GM18517 (cell line): ENCODE data around the gene NR6A1.
"Not testable (repeated sequence)": the region's sequence is repeated elsewhere in the genome, so short reads cannot be mapped to it uniquely, and the experiment has no call there.

Experiments used
- ATAC-seq: cut with Tn5 transposase; IDR thresholded peaks from one replicate; pipeline ENCODE4 v1.9.1; 2021; ENCODE audit warnings: mild to moderate bottlenecking, moderate library complexity; ENCODE audit not compliant: unreplicated experiment

Gene NR6A1

DNA sequence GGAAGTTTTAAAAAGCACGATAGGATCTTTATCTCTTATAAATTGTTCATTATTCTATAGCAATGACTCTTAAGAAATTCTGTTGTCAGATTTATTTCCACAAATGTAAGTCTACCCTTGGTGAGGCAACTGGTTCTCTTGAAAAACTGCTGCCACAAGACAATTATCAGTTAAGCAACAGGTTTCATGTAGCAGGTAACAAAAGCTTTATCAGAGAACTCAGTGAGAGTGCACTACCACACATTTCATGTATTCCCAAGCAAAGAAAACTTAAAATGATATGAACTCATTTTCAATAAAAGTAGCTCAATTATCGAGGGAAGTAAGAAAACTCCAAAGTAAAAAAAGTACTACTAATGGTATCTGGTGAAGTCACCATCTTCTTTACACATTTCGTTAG is 9.4 kb downstream of the NR6A1 start:
- no peak for ATAC-seq

GRCh38 chr9:124761196-124761595 is 9.9 kb downstream of the NR6A1 start:
- no peak for ATAC-seq

- ATAC-seq: no peak
Measured at GRCh38 chr9:124760719-124761118, 10.4 kb downstream of the NR6A1 start.

DNA sequence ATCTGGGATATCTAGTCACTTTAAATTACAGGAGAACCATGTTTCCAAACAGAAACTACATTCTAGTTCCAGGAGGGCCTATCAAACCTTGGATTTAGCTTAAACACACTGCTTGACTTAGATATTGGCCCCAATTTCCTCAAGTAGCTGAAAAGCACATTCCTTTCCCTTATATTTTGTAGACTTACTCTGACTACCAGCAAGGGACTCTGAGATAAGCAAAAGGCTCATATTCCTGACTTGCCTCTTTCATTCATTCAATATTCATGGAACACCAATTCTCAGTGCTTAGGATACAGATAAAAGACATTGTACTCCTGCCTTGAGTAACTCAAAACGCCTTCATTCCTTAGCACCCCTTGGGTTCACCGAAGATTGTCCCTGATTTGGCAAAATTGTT is 11.8 kb downstream of the NR6A1 start:
- ATAC-seq: no peak

- ATAC-seq: no peak
Measured at GRCh38 chr9:124758691-124759090, 12.4 kb downstream of the NR6A1 start.

GRCh38 chr9:124758061-124758460 is 13.1 kb downstream of the NR6A1 start:
- ATAC-seq: no peak

DNA sequence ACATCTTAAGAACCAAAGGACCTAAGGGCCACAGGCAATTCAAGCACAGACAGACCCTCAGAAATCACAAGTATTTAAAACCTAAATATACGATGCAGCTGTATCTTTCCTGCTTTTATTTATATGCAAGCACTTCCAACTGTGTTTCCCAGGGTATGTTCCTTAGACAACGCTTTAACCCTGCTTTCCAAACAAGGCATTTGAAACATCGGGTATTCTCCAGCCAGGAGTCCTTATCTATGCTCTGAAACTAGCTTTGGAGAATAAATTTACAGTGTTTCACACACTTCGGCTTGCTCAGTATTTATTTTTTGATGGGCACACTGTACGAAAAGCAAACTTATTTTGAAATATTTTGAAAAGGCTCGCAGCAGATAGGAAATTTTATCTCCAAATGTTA is 13.5 kb downstream of the NR6A1 start:
- ATAC-seq: no peak

GRCh38 chr9:124756011-124756410 is 15.1 kb downstream of the NR6A1 start:
- ATAC-seq: no peak

DNA sequence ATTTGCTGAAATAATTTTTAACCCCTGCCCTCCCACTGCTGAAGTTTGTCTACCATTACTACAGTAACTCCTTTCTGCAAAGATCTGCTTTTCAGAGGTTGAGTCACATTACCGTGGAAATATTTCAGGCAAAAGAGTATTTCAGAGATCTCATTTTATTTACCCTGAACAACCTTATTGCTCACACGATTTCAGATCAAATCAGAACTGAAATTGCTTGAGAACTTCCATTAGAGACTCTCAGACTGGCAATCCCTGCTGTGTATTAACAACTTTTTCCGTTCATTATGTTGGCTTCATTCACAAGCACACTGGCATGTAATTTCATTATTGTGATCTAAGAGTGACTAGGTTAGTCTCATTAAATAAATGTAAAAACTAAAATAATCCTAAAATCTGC is 16.1 kb downstream of the NR6A1 start:
- no peak for ATAC-seq

- no peak for ATAC-seq
Measured at GRCh38 chr9:124754289-124754688, 16.8 kb downstream of the NR6A1 start.

- no peak for ATAC-seq
Measured at GRCh38 chr9:124752967-124753366, 18.1 kb downstream of the NR6A1 start.

DNA sequence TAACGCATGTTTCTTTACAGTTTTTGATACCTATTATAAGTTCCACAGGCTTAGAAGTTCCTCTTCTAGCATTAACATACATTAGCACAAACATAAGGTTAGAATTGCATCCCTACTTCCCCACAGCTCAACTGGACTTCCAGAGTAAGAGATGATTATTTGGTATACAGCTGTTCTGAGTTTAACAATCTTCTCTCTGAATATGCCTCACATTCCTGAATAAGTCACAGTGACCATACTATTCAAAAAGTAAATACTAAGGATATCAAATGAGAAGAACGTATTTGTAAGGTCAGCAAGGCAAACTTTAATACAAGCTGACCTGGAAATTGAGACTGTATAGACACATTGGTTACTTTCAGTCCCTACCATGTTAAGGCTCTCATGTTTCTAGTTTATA is 21.3 kb downstream of the NR6A1 start:
- ATAC-seq: no peak

DNA sequence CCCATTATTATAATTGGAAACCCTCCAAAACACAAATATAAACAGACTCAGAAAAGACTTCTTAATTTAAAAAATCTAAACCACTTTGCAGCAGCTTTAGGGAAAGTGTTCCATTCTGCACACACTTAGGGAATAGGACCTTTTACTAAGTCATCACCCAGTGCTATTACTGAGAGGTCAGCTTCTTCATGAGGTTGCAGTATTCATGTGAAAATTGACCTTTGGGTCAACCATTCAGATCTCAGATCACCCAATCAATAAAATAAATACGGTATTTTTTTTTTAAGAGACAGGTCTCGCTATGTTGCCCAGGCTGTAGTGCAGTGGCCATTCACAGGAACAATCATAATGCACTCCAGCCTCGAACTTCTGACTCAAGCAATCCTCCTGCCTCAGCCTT is 21.8 kb downstream of the NR6A1 start:
- ATAC-seq: no peak

- ATAC-seq: no peak
Measured at GRCh38 chr9:124747065-124747464, 24.0 kb downstream of the NR6A1 start.

- no peak for ATAC-seq
Measured at GRCh38 chr9:124743686-124744348, 27.3 kb downstream of the NR6A1 start.

DNA sequence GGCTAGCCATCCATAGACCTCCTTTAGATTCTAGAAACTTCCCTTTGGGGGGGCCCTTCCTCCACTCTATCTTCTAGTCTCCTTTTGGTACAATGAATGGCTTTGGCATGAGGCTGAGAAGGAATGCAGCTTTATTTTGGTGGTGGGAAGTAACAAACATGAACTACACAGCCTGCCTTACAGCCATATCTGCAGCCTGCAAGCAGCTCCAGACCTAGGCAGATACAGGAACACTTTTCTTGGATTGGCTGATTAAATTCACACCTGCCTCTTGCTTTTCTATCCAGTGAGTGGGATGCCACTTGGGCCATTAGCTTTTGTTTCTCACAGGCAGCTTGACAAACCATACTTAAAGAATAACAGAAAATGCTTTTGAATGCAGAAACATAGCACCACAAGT is 28.2 kb downstream of the NR6A1 start:
- no peak for ATAC-seq

DNA sequence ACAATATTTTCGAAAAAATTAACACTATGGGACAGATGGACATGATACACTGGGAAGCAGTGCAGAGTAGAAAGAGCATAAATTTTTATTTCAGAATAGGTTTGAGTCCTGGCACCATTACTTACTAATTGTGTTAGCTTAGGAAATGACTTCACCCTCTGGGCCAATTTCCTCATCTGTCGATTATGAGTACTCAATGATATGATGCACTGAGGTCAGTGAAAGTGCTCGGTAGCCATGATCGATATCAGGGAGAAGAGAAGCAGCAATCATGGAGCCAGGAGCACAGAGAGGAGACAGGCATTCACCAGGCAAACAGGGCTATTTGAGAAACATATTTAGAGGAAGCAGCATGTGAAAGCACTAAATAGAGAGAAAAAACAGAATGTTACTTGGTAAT is 29.4 kb downstream of the NR6A1 start:
- ATAC-seq: no peak

DNA sequence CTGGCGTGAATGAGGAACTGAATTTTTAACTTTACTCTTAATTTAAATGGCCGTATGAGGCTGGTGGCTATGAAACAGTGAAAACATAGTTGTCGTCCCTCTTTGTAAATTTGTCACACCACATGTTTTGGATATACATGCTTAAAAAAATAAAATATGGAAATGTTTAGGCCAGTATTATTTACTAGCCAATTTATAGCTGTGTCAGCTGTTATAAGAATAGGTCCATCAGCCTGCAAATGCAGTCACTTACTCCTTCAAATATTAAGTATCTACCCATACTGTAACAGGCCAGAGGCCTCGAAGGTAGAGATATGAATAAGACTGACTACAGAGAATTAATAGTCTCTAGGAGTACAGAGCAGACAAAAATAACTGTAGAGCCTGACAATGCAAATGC is 30.0 kb downstream of the NR6A1 start:
- ATAC-seq: no peak

GRCh38 chr9:124739360-124739759 is 31.8 kb downstream of the NR6A1 start:
- no peak for ATAC-seq

GRCh38 chr9:124738075-124738474 is 33.0 kb downstream of the NR6A1 start:
- ATAC-seq: not testable (repeated sequence)

DNA sequence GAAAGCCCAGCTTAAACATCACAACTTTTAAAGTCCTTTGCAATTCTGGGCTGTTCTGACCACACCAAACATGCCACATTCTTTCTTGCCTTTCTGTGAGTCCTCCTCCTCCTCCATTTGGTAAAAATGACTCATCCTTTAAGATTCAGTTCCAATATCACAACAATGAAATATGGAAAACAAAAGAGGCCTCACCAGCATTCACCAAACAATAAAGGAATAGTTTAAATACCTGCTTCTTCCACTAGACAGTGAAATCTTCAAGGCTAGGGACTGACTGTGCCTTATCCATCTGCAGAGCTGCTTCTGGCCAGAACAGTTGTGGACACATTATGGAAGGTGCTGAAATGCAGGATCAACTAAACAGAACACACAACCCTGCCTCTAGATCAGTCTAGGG is 36.0 kb downstream of the NR6A1 start:
- no peak for ATAC-seq

- not testable (repeated sequence) for ATAC-seq
Measured at GRCh38 chr9:124734741-124735083, 36.4 kb downstream of the NR6A1 start.

DNA sequence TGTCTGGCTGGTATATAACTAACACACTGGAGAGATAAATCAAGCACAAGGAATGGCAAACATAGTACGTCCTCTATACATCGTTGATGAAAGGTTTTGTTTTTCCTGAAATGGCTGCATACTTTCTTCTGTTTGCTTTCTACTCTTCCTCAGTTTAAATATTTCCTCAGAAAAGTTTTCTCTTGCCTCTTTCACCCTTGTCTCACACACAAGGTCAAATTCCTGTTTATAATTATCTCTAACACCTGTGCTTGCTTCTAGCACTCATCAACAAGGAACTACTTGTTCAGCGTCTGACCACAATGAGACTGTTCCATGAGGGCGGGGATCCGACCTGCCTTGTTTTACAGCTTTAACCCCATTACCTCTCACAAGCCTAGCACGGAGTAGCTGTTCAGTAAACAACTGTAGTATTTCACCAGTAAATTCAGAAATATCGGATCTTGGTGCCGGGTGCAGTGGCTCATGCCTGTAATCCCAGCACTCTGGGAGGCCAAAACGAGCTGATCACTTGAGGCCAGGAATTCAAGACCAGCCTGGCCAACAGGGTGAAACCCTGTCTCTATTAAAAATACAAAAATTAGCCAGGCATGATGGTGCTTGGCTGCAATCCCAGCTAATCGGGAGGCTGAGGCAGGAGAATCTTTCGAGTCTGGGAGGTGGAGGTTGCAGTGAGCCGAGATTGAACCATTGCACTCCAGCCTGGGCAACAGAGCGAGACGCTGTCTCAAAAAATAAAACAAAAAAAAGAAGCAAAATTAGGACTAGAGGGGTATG is 37.0 kb downstream of the NR6A1 start:
- ATAC-seq: no peak
